Stimulated activated naive CD8-positive, alpha-beta T cell treated with anti-CD3 and anti-CD28 coated beads, Interleukin-15, Interleukin-2, amounts not matched to agents 100 ng/mL and 50 ng/mL, for 24 hours (primary cell): ENCODE results near the gene KCNJ12.
"Not testable (repeated sequence)": the region's sequence is repeated elsewhere in the genome, so short reads cannot be mapped to it uniquely, and the experiment has no call there.

Source experiments
- H3K27ac Mint-ChIP-seq: one replicate; pipeline ENCODE4 v1.8.0; 2021; ENCODE audit warnings: mild to moderate bottlenecking, mixed read lengths
- H3K27me3 Mint-ChIP-seq: one replicate; pipeline ENCODE4 v1.8.0; 2021; ENCODE audit warnings: mixed read lengths
- H3K36me3 Mint-ChIP-seq: one replicate; pipeline ENCODE4 v1.8.0; 2021; ENCODE audit warnings: low read depth, mixed read lengths
- H3K4me1 Mint-ChIP-seq: one replicate; pipeline ENCODE4 v1.8.0; 2021; ENCODE audit warnings: low read depth, mixed read lengths
- H3K4me3 Mint-ChIP-seq: one replicate; pipeline ENCODE4 v1.8.0; 2021; ENCODE audit warnings: mild to moderate bottlenecking, mixed read lengths
- H3K9me3 Mint-ChIP-seq: one replicate; pipeline ENCODE4 v1.8.0; 2021; ENCODE audit warnings: mixed read lengths

KCNJ12 gene

DNA sequence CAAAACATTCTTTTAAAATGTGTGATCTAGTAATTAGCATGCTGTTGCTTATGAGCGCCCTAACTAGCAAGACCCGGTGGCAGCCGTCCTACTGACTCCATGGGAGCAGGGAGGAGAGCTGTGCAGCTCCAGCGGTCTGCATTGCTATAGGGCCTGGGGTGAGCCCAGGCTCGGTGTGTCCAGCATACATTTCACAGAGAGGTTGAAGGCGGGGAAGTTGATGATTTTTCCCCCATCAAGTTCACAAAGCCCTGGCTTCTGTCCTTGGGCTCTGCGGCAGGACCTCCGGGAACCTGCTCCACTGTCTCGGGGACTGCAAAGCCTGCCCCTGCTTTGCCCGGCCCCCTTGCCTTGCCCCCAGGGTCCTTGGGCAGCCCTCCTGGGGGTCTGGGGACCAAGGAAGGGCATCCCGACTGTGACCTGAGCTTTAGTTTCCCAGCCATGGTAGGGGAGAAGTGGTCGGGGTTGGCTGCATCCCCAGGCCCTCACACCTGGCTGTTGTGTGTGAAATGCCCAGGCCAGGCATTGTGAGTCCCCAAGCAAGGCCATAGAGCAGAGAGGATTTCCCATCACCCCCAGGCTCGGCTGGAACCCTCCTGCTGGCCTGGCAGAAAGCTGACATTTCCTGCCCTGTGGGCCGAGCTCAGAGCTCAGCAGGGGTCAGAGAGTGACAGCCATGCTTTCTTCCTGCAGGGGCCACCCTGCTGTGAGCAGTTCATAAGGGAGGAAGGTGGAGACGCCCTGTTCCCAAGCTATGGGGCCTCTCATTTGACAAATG lies 24.8 kb downstream of the KCNJ12 start:
- no peaks in the 10 kb centered on the region for H3K9me3 Mint-ChIP-seq
- H3K36me3 Mint-ChIP-seq, result no peaks in the 10 kb centered on the region
- H3K27ac Mint-ChIP-seq, result no peak overlapping the region
- H3K4me3 Mint-ChIP-seq, result no peak overlapping the region
- no peaks in the 10 kb centered on the region for H3K27me3 Mint-ChIP-seq
- H3K4me1 Mint-ChIP-seq, result no peaks in the 10 kb centered on the region

GRCh38 chr17:21402166-21402571 lies 26.0 kb downstream of the KCNJ12 start:
- H3K4me3 Mint-ChIP-seq, H3K4me1 Mint-ChIP-seq, H3K36me3 Mint-ChIP-seq, H3K9me3 Mint-ChIP-seq, H3K27me3 Mint-ChIP-seq, H3K27ac Mint-ChIP-seq: not testable (repeated sequence)

DNA sequence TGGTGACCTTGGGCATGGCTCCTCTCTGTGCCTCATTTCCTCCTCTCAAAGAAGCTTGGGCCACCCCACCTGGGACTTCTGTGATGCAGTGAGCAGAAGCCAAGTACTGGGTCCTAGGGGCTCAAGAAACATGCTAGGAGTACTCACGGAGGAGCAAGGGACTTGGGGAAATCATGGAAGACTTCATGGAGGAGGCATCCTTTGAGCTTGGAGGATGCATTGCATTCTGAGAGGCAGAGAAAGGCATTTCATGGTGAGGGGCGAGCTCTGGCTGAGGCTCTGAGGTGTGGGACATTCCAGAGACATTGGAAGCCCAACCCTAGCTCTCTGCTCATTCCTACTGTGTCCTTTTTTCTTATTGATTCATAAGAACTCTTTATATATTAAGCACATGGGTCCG lies 26.8 kb downstream of the KCNJ12 start:
- H3K27ac Mint-ChIP-seq, H3K4me1 Mint-ChIP-seq, H3K27me3 Mint-ChIP-seq, H3K36me3 Mint-ChIP-seq, H3K9me3 Mint-ChIP-seq, H3K4me3 Mint-ChIP-seq: not testable (repeated sequence)

GRCh38 chr17:21404106-21404505 lies 27.9 kb downstream of the KCNJ12 start:
- H3K27me3 Mint-ChIP-seq, H3K4me3 Mint-ChIP-seq, H3K27ac Mint-ChIP-seq, H3K9me3 Mint-ChIP-seq, H3K4me1 Mint-ChIP-seq, H3K36me3 Mint-ChIP-seq: not testable (repeated sequence)

DNA sequence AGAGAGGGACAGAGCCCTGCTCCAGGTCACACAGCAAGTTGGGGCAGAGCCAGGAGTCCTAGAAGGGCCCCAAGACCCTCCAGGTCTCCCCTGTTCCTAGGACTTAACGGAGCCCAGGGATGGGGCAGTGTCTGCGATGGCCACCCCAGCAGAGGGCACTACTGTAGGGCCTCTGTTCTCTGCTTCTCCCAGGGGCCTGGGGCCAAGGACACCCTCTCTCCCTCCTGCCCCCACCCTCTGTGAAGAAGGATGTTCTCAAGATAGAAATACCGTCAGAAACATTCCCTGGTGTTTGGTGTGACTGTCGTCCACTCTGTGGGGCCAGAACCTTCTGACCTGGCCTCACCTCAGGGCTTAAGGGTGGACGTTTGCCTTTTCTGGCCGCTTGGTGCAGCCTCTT lies 28.4 kb downstream of the KCNJ12 start:
- H3K27me3 Mint-ChIP-seq, H3K4me3 Mint-ChIP-seq, H3K27ac Mint-ChIP-seq, H3K36me3 Mint-ChIP-seq, H3K9me3 Mint-ChIP-seq, H3K4me1 Mint-ChIP-seq: not testable (repeated sequence)

DNA sequence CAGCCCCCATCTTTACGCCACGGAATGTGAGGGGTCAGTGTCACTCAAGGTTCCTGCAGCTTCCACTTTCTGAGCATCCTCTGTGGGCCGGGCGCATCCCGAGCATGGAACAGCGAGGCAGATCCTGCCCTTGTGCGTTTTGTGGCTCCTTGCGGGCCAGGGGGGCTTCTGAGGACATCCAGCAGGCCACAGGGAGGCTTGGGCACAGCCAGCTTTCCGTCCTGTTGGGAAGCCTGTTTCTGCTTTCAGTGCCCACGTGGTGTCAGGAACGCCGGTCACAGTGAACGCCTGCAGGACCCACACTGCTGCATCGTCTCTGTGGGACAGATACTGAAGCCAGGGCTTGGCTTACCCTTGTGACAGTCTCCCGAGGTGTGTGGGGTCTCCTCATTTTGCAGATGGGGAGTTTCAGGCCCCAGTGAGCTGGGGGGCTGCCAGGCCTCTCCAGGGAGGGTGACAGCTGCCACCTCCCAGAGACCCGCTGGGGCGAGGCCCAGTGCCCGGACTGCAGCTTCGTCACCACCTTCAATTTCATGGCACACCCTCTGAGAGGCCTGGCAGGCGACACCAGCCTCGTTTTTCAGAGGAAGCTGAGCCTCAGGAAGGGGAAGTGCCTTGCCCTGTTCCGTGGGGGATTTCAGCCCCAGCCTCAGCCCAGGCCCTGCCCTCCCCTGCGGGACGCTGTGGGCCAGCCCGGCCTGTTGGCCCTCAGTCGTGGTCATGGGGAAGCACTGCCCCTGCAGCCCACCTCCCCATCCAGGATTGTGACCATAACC lies 29.0 kb downstream of the KCNJ12 start:
- H3K27ac Mint-ChIP-seq, H3K27me3 Mint-ChIP-seq, H3K4me3 Mint-ChIP-seq, H3K36me3 Mint-ChIP-seq, H3K4me1 Mint-ChIP-seq, H3K9me3 Mint-ChIP-seq: not testable (repeated sequence)

GRCh38 chr17:21405904-21406400 lies 29.8 kb downstream of the KCNJ12 start:
- not testable (repeated sequence) for H3K9me3 Mint-ChIP-seq, H3K36me3 Mint-ChIP-seq, H3K27ac Mint-ChIP-seq, H3K27me3 Mint-ChIP-seq, H3K4me3 Mint-ChIP-seq, H3K4me1 Mint-ChIP-seq

DNA sequence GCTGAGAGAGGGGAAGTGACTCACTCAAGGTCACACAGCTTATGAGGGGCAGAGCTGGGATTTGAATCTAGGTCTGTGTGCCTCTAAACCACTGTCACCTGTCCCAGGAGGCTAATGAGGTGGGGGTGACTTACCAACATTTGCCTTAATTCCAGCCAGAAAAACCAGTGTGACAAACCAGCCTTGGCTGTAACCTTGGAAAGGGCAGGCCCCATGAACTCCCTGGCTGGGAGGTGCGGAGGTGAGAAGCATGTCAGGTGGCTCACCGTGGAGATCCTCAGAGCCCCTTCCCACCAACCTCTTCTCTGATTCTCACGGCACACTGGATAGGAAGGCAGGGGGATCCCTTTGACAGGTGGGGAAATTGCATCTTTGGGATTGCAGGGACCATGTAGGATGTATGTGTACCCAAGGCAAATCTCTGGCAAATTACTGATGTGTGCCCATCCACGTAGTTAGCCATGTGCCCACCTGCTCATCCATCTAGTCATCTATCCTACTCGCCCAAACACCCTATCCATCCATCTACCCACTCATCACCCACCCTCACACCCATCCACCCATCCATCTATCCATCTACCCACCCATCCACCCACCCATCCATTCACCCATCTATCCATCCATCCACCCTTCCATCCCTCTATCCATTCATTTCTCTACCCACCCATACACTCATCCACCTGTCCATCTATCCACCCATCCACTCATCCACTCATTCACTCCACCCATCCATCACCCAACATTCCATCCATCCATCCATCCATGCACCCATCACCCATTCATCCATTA lies 30.7 kb downstream of the KCNJ12 start:
- H3K36me3 Mint-ChIP-seq, H3K4me3 Mint-ChIP-seq, H3K9me3 Mint-ChIP-seq, H3K4me1 Mint-ChIP-seq, H3K27ac Mint-ChIP-seq, H3K27me3 Mint-ChIP-seq: not testable (repeated sequence)

DNA sequence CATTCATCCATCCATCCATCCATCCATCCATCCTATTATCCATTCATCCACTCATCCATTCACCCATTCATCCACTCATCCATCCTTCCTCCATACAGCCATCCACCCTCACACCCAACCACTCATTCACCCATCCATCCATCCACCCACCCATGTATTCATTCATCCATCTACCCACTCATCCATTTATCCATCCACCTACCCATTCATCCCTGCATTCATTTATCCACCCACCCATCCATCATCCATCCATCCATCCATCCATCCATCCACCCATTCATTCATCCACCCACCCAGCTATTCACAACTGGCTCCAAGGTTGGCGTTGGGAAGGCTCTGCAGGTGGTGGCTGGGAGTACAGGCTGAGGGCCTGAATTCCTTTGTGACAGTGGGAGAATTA lies 31.6 kb downstream of the KCNJ12 start:
- not testable (repeated sequence) for H3K36me3 Mint-ChIP-seq, H3K4me1 Mint-ChIP-seq, H3K27ac Mint-ChIP-seq, H3K9me3 Mint-ChIP-seq, H3K27me3 Mint-ChIP-seq, H3K4me3 Mint-ChIP-seq

GRCh38 chr17:21408224-21408623 lies 32.1 kb downstream of the KCNJ12 start:
- not testable (repeated sequence) for H3K27ac Mint-ChIP-seq, H3K36me3 Mint-ChIP-seq, H3K27me3 Mint-ChIP-seq, H3K9me3 Mint-ChIP-seq, H3K4me3 Mint-ChIP-seq, H3K4me1 Mint-ChIP-seq

- not testable (repeated sequence) for H3K9me3 Mint-ChIP-seq, H3K27me3 Mint-ChIP-seq
These were observed 32.7 kb downstream of the KCNJ12 start for GRCh38 chr17:21408766-21409300.

GRCh38 chr17:21409388-21409787 lies 33.2 kb downstream of the KCNJ12 start:
- not testable (repeated sequence) for H3K9me3 Mint-ChIP-seq, H3K36me3 Mint-ChIP-seq, H3K27ac Mint-ChIP-seq, H3K4me3 Mint-ChIP-seq, H3K4me1 Mint-ChIP-seq, H3K27me3 Mint-ChIP-seq

More at GRCh38 chr17:21408766-21409300, 32.7 kb downstream of the KCNJ12 start:
- not testable (repeated sequence) for H3K36me3 Mint-ChIP-seq, H3K27ac Mint-ChIP-seq, H3K4me1 Mint-ChIP-seq, H3K4me3 Mint-ChIP-seq

DNA sequence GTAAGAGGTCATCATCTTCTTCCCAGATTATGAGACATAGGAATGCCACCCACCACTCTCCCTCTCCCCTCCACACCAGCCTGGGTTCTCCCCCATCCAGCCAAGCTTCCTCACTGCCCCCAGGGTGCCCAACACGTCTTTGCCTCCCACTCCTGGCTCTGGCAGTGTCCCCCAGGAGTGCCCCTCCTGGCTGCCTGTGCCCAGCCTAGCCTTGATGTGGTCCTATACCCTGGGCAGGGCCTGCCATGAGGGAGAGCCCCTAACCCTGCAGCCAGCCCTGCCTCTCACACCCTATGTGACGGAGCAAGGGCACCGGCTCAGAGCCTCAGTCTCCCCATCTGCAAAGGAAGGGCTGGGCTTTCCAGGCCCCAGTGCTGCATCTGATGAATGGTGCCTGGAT lies 33.8 kb downstream of the KCNJ12 start:
- not testable (repeated sequence) for H3K4me1 Mint-ChIP-seq, H3K9me3 Mint-ChIP-seq, H3K27me3 Mint-ChIP-seq, H3K36me3 Mint-ChIP-seq, H3K4me3 Mint-ChIP-seq, H3K27ac Mint-ChIP-seq

- not testable (repeated sequence) for H3K27ac Mint-ChIP-seq, H3K27me3 Mint-ChIP-seq, H3K9me3 Mint-ChIP-seq, H3K36me3 Mint-ChIP-seq, H3K4me1 Mint-ChIP-seq, H3K4me3 Mint-ChIP-seq
These were observed 34.2 kb downstream of the KCNJ12 start for GRCh38 chr17:21410371-21410770.
